Memory B cell (primary cell): Measurements from ENCODE around the gene AHNAK.
"Not testable (repeated sequence)": the region's sequence is repeated elsewhere in the genome, so short reads cannot be mapped to it uniquely, and the experiment has no call there.

Experiments used
- ATAC-seq: fragments of 150-1000 bp; cut with Tn5 transposase; 2 replicates; pipeline ENCODE4 v1.10.0; 2021; ENCODE audit warnings: low read depth, mild to moderate bottlenecking, moderate library complexity
- DNase-seq, 2 donors: peaks; one replicate each; pipeline ENCODE4 v3.0.0; 2022; ENCODE audit warnings: low spot score in 2 of 2
- H3K27ac Mint-ChIP-seq: one replicate; pipeline ENCODE4 v1.8.0; 2022; ENCODE audit warnings: mild to moderate bottlenecking, moderate library complexity, mixed read lengths
- H3K27me3 Mint-ChIP-seq: one replicate; pipeline ENCODE4 v1.8.0; 2022; ENCODE audit warnings: mixed read lengths
- H3K36me3 Mint-ChIP-seq: one replicate; pipeline ENCODE4 v1.8.0; 2022; ENCODE audit warnings: mild to moderate bottlenecking, mixed read lengths
- H3K4me1 Mint-ChIP-seq: one replicate; pipeline ENCODE4 v1.8.0; 2022; ENCODE audit warnings: mixed read lengths
- H3K4me3 Mint-ChIP-seq: one replicate; pipeline ENCODE4 v1.8.0; 2022; ENCODE audit warnings: mild to moderate bottlenecking, moderate library complexity, mixed read lengths
- H3K9me3 Mint-ChIP-seq: one replicate; pipeline ENCODE4 v1.8.0; 2022; ENCODE audit warnings: mixed read lengths

The AHNAK gene

DNA sequence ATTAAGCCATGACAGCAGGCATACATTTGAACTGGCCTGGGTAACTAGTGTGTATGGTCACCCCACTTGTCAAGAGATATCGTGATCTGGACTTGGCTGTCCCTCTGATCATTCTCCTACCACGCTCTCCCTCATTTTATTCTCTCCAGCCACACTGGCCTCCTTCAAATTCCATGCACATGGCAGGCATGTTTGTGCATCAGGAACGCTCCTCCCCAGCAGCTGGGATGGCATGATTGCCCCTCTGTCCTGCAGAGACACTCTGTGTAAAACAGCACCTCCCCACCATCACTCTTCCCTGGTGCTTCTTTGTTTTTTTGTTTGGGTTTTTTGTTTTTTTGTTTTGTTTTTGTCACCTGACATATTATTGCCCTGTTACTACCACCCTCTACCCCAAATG lies 159.2 kb downstream of the AHNAK start:
- Mint-ChIP-seq H3K9me3 (no peaks in the 10 kb centered on the region), H3K27me3 (no peaks in the 10 kb centered on the region), H3K27ac (no peak overlapping the region), H3K4me1 (no peaks in the 10 kb centered on the region), H3K4me3 (no peak overlapping the region), H3K36me3 (no peaks in the 10 kb centered on the region)
- no peak for DNase-seq
- ATAC-seq, result no peak

DNA sequence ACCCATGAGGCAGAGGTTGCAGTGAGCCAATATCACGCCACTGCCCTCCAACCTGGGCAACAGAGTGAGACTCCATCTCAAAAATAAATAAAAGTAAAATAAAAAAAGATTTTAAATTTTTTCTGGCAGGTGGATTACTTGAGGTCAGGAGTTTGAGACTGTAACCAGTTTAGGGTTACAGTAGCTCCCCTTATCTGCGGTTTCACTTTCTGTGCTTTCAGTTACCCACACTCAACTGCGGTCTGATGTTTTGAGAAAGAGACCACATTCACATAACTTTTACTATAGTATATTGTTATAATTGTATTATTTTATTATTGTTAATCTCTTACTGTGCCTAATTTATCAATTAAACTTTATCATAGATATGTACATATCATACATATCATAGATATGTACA lies 160.5 kb downstream of the AHNAK start:
- not testable (repeated sequence) for ATAC-seq

DNA sequence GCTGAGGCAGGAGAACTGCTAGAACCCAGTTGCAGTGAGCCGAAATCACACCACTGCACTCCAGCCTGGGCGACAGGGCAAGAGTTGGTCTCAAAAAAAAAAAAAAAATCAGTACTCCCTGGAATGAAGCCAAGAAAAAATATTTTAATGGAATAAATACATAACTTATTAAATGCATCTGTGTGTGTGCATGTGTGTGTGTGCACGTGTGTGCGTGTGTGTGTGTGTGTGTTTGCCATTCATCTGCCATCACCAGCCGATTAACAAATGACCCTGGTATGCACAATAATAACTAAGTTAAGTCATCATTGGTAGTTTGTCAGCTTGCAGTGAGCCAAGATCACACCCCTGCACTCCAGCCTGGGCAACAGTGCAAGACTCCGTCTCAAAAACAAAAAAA lies 162.8 kb downstream of the AHNAK start:
- Mint-ChIP-seq H3K4me3 (no peak overlapping the region), H3K36me3 (no peaks in the 10 kb centered on the region), H3K27me3 (no peaks in the 10 kb centered on the region), H3K9me3 (no peaks in the 10 kb centered on the region), H3K27ac (no peak overlapping the region), H3K4me1 (peaks cover 5% of the 10 kb centered on the region)
- ATAC-seq, result no peak
- no peak for DNase-seq

More for the DNA sequence above, 160.5 kb downstream of the AHNAK start:
- H3K4me3 Mint-ChIP-seq, H3K36me3 Mint-ChIP-seq, H3K4me1 Mint-ChIP-seq, DNase-seq, H3K27ac Mint-ChIP-seq, H3K9me3 Mint-ChIP-seq, H3K27me3 Mint-ChIP-seq: not testable (repeated sequence)
